SK-N-SH (cell line): ENCODE data around the gene LTBP1.

Experiments
- CTCF ChIP-seq: fragments of 200-600 bp; sonication (generic); IDR thresholded peaks from 2 replicates; pipeline ENCODE4 v1.6.1; 2017; ENCODE audit warnings: antibody characterized with exemption, mild to moderate bottlenecking, moderate library complexity
- EP300 ChIP-seq, 2 experiments: IDR thresholded peaks; 2 replicates each; pipeline versions ENCODE4 v1.4.0 to v1.6.1; 2012; ENCODE audit warnings: borderline replicate concordance in 1 of 2, low read depth in 1 of 2, low read length in 1 of 2
- EZH2phosphoT487 ChIP-seq: fragments of 200-600 bp; sonication (generic); IDR thresholded peaks from 2 replicates; pipeline ENCODE4 v1.6.1; 2017; ENCODE audit warnings: low read depth, mixed run types, mild to moderate bottlenecking, antibody characterized with exemption, moderate library complexity, borderline replicate concordance
- FOXJ3 ChIP-seq: sonication (generic); formaldehyde crosslinking; IDR thresholded peaks from 2 replicates; pipeline ENCODE4 v1.5.1; 2020; ENCODE audit warnings: mild to moderate bottlenecking, missing genetic modification reagents
- JUND ChIP-seq: IDR thresholded peaks from 2 replicates; pipeline ENCODE4 v1.4.0; 2012
- POLR2AphosphoS5 ChIP-seq: IDR thresholded peaks from 2 replicates; pipeline ENCODE4 v1.6.1; 2012; ENCODE audit warnings: low read depth, low read length
- RAD21 ChIP-seq: IDR thresholded peaks from 2 replicates; pipeline ENCODE4 v1.6.1; 2012; ENCODE audit warnings: mild to moderate bottlenecking, low read length
- RXRA ChIP-seq: IDR thresholded peaks from 2 replicates; pipeline ENCODE4 v1.4.0; 2012; ENCODE audit warnings: low read depth, mild to moderate bottlenecking, borderline replicate concordance
- TAF1 ChIP-seq: IDR thresholded peaks from 2 replicates; pipeline ENCODE4 v1.6.1; 2012; ENCODE audit warnings: low read depth, mild to moderate bottlenecking, low read length, moderate library complexity, borderline replicate concordance
- YY1 ChIP-seq: IDR thresholded peaks from 2 replicates; pipeline ENCODE4 v1.4.0; 2012; ENCODE audit warnings: low read depth, mild to moderate bottlenecking
- ZBTB33 ChIP-seq: IDR thresholded peaks from 2 replicates; pipeline ENCODE4 v1.4.0; 2012; ENCODE audit warnings: low read depth, borderline replicate concordance
- TF ChIP-seq, protein P1 (sequence below): IDR thresholded peaks from 2 replicates; pipeline ENCODE4 v1.4.0; 2012; ENCODE audit warnings: low read depth
- TF ChIP-seq, protein P2 (sequence below): IDR thresholded peaks from 2 replicates; pipeline ENCODE4 v1.6.1; 2012; ENCODE audit warnings: mild to moderate bottlenecking, low read depth, low read length, moderate library complexity

GRCh38 chr2:33011373-33011772 lies 64.6 kb downstream of the LTBP1 start:
- TF ChIP-seq CTCF, result no peak
- no peak for TF ChIP-seq EZH2phosphoT487
- TF ChIP-seq, protein P1, sequence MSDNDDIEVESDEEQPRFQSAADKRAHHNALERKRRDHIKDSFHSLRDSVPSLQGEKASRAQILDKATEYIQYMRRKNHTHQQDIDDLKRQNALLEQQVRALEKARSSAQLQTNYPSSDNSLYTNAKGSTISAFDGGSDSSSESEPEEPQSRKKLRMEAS, result no peak
- TF ChIP-seq POLR2AphosphoS5, result no peak
- no peak for TF ChIP-seq YY1
- TF ChIP-seq, protein P2, sequence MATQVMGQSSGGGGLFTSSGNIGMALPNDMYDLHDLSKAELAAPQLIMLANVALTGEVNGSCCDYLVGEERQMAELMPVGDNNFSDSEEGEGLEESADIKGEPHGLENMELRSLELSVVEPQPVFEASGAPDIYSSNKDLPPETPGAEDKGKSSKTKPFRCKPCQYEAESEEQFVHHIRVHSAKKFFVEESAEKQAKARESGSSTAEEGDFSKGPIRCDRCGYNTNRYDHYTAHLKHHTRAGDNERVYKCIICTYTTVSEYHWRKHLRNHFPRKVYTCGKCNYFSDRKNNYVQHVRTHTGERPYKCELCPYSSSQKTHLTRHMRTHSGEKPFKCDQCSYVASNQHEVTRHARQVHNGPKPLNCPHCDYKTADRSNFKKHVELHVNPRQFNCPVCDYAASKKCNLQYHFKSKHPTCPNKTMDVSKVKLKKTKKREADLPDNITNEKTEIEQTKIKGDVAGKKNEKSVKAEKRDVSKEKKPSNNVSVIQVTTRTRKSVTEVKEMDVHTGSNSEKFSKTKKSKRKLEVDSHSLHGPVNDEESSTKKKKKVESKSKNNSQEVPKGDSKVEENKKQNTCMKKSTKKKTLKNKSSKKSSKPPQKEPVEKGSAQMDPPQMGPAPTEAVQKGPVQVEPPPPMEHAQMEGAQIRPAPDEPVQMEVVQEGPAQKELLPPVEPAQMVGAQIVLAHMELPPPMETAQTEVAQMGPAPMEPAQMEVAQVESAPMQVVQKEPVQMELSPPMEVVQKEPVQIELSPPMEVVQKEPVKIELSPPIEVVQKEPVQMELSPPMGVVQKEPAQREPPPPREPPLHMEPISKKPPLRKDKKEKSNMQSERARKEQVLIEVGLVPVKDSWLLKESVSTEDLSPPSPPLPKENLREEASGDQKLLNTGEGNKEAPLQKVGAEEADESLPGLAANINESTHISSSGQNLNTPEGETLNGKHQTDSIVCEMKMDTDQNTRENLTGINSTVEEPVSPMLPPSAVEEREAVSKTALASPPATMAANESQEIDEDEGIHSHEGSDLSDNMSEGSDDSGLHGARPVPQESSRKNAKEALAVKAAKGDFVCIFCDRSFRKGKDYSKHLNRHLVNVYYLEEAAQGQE, result no peak
- TF ChIP-seq TAF1, result no peak
- no peak for TF ChIP-seq EP300 (IDR thresholded peaks at IDR 0.05; ENCODE audit: borderline replicate concordance in 1 of 2, low read depth in 1 of 2, low read length in 1 of 2)
- no peak for TF ChIP-seq ZBTB33
- TF ChIP-seq RAD21, result no peak
- TF ChIP-seq RXRA, result no peak
- TF ChIP-seq FOXJ3 (CRISPR knock-in tag), result no peak
- TF ChIP-seq JUND, result no peak
